Measurements from ENCODE around the gene MAPK11.

DNA sequence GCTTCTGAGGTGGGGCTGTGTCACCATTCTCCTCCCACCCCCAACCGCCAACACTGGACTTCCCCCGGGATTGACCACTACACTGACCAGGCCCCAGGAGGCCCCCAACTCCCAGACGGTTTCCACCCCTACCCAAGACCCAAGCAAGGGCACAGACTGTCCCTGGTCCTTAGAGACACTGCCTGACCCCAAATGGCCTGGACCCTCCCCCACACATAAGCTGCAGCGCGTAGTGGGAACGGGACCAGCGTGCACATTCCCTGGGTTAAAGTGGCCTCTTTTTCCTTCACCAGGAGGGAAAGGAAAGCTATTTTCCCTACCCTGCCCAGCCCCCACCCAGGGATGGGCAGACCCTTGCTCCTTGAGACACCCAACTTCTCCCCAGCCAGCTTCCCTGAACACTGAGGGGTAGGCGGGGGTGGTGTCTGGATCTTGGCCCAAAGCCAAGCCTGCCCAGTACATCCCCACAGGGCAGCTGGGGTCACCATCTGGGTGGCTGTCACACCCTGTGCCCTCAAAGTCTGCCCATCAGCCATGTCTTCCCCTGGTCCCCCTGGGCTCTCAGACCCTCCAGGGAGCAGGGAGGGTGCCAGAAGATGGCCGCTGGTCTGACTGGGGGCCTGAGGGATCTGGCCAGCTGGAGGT is 7.1 kb downstream of the MAPK11 start:
- TF ChIP-seq EZH2 (IDR thresholded peaks at IDR 0.05; ENCODE audit: low read length, unreplicated experiment) = no peak
- TF ChIP-seq, protein P1, sequence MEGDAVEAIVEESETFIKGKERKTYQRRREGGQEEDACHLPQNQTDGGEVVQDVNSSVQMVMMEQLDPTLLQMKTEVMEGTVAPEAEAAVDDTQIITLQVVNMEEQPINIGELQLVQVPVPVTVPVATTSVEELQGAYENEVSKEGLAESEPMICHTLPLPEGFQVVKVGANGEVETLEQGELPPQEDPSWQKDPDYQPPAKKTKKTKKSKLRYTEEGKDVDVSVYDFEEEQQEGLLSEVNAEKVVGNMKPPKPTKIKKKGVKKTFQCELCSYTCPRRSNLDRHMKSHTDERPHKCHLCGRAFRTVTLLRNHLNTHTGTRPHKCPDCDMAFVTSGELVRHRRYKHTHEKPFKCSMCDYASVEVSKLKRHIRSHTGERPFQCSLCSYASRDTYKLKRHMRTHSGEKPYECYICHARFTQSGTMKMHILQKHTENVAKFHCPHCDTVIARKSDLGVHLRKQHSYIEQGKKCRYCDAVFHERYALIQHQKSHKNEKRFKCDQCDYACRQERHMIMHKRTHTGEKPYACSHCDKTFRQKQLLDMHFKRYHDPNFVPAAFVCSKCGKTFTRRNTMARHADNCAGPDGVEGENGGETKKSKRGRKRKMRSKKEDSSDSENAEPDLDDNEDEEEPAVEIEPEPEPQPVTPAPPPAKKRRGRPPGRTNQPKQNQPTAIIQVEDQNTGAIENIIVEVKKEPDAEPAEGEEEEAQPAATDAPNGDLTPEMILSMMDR (conservative IDR thresholded peaks at IDR 0.05; ENCODE audit: low read depth, low read length) = no peak
